ENCODE results near the gene INA. TPM values are rescaled to one million over a fixed set of nuclear protein-coding genes. Genes with fewer than 3 reads are reported as not detected.

The INA gene
- total RNA-seq, 2 donors from 2014 or later, result 0.14 to 2.0 TPM

- H3K27me3 ChIP-seq (replicated peaks; ENCODE audit: insufficient read depth), result no peaks in the 10 kb centered on the region
- TF ChIP-seq, protein P1, sequence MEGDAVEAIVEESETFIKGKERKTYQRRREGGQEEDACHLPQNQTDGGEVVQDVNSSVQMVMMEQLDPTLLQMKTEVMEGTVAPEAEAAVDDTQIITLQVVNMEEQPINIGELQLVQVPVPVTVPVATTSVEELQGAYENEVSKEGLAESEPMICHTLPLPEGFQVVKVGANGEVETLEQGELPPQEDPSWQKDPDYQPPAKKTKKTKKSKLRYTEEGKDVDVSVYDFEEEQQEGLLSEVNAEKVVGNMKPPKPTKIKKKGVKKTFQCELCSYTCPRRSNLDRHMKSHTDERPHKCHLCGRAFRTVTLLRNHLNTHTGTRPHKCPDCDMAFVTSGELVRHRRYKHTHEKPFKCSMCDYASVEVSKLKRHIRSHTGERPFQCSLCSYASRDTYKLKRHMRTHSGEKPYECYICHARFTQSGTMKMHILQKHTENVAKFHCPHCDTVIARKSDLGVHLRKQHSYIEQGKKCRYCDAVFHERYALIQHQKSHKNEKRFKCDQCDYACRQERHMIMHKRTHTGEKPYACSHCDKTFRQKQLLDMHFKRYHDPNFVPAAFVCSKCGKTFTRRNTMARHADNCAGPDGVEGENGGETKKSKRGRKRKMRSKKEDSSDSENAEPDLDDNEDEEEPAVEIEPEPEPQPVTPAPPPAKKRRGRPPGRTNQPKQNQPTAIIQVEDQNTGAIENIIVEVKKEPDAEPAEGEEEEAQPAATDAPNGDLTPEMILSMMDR (IDR thresholded peaks at IDR 0.05), result no peak
- no peak for TF ChIP-seq POLR2AphosphoS5 (IDR thresholded peaks at IDR 0.05)
- TF ChIP-seq POLR2A (IDR thresholded peaks at IDR 0.05), result no peak
- no peaks in the 10 kb centered on the region for H3K36me3 ChIP-seq
- H3K27ac ChIP-seq, result no peak overlapping the region
- DNase-seq (ENCODE audit: low spot score), result no peak
- no peaks in the 10 kb centered on the region for H3K4me1 ChIP-seq (replicated peaks)
- no peak overlapping the region for H3K4me3 ChIP-seq
- intact Hi-C loops (cut with DNase I), result no loop called here
- no peaks in the 10 kb centered on the region for H3K9me3 ChIP-seq
Measured at GRCh38 chr10:103334567-103334966, 57.6 kb downstream of the INA start.

DNA sequence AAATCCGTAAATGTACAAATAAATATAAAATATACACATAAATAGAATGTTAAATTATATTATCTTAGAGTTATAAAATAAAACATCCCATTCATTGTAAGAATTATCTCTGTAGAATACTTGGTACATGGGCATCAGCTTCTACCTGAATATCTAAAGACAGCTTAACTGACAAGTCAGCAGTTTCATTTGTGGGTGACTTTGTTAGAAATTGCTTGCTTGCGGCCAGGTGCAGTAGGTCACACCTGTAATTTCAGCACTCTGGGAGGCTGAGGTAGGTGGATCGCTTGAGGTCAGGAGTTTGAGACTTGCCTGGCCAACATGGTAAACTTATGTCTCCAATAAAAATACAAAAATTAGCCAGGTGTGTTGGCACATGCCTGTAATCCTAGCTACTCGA is 59.4 kb downstream of the INA start:
- no peak for DNase-seq (ENCODE audit: low spot score)
- H3K4me3 ChIP-seq, result no peak overlapping the region
- intact Hi-C loops (cut with DNase I), result no loop called here
- 88% methylated on average over 4 of the region's 4 CpGs for WGBS
- H3K27me3 ChIP-seq (replicated peaks; ENCODE audit: insufficient read depth), result no peaks in the 10 kb centered on the region
- no peaks in the 10 kb centered on the region for H3K4me1 ChIP-seq (replicated peaks)
- no peak overlapping the region for H3K27ac ChIP-seq
- no peaks in the 10 kb centered on the region for H3K9me3 ChIP-seq
- TF ChIP-seq POLR2AphosphoS5 (IDR thresholded peaks at IDR 0.05) (no peak), POLR2A (IDR thresholded peaks at IDR 0.05) (no peak)
- TF ChIP-seq, protein P1 (IDR thresholded peaks at IDR 0.05), result no peak
- H3K36me3 ChIP-seq, result no peaks in the 10 kb centered on the region

Small RNA genes lying within 50 kb of the gene (small RNA-seq; reads per million reads assigned to genes)
- 0 reads per million in 2 donors for gene RNU11-3P

Other genes starting within 250 kb of the INA start
- gene NT5C2, start 83.9 kb upstream of the INA start, total RNA-seq, result 100 to 1,000 TPM in 1 of 2 donors, 10 to 100 TPM in 1; 88.4 to 112 TPM
- not detected for gene RPEL1, start 31.3 kb upstream of the INA start, total RNA-seq
- 10 to 100 TPM; 11.4 to 12.4 TPM for gene PCGF6, start 74.0 kb downstream of the INA start, total RNA-seq
- 10 to 100 TPM in 1 of 2 donors, 1 to 10 TPM in 1; 3.7 to 16.0 TPM for gene TAF5, start 90.8 kb downstream of the INA start, total RNA-seq
- gene ATP5MK, start 119.3 kb downstream of the INA start, total RNA-seq, result 100 to 1,000 TPM; 206 to 234 TPM
- 10 to 100 TPM; 13.3 to 33.8 TPM for gene PDCD11, start 119.5 kb downstream of the INA start, total RNA-seq
- gene CALHM2, start 175.2 kb downstream of the INA start, total RNA-seq, result 10 to 100 TPM; 11.7 to 82.8 TPM
- not detected for gene CALHM1, start 181.8 kb downstream of the INA start, total RNA-seq
- under 1 TPM in 1 of 2 donors, not detected in 1; 0.51 TPM for gene CALHM3, start 202.1 kb downstream of the INA start, total RNA-seq
- gene NEURL1, start 216.6 kb downstream of the INA start, total RNA-seq, result 10 to 100 TPM in 1 of 2 donors, under 1 TPM in 1; 0.96 to 10.5 TPM